GM21367 (cell line): ENCODE results near the gene LDB3.
"Not testable (repeated sequence)": the region's sequence is repeated elsewhere in the genome, so short reads cannot be mapped to it uniquely, and the experiment has no call there.

Source experiments
- ATAC-seq: cut with Tn5 transposase; IDR thresholded peaks from one replicate; pipeline ENCODE4 v1.9.1; 2021; ENCODE audit not compliant: unreplicated experiment

The LDB3 gene

DNA sequence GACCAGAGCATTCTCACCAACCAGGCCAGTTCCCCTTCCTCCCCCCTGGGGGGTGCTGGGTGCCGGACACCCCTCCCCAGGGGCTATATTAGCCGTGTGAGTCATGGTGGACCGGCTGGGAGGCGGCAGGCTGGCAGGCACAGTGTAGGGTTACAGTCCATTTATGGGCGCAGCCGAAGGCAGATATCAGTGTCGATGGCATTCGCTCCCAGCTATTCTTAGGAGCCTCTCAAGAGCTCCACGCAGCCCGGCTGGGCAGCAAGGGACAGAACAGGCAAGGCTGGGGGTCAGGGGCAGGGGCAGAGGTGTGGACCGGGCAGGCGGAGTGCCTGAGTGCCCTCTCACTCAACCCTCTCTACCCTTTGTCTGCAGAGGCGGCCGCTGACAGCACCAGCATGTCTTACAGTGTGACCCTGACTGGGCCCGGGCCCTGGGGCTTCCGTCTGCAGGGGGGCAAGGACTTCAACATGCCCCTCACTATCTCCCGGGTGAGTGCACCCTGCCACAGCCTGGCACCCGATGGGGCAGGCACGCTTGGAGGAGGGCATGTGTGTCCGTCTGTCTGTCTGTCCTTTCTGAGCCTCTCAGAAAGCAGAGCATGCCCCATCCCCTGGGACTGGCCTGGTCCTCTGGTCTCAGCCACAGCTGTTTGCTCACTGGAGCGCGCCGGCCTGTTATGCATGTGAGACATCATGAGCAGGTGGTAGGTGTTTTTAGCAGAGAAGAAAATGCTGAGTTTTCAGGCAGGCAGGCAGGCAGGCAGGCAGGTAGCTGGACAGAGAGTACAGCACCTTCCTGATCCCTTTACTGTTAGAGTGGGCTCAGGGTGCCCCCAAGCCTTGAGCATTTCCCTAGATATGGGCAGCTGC, at the start of gene LDB3:
Gene LDB3 (plus strand): TSS at position 215 of the 869 bp plus-strand sequence. CDS start 181 bp downstream, at position 396.
- no peak for ATAC-seq

- ATAC-seq: no peak
Measured at GRCh38 chr10:86628311-86628710, 40.0 kb upstream of the LDB3 start.

- no peak for ATAC-seq
Measured at GRCh38 chr10:86630079-86630478, 38.2 kb upstream of the LDB3 start.

DNA sequence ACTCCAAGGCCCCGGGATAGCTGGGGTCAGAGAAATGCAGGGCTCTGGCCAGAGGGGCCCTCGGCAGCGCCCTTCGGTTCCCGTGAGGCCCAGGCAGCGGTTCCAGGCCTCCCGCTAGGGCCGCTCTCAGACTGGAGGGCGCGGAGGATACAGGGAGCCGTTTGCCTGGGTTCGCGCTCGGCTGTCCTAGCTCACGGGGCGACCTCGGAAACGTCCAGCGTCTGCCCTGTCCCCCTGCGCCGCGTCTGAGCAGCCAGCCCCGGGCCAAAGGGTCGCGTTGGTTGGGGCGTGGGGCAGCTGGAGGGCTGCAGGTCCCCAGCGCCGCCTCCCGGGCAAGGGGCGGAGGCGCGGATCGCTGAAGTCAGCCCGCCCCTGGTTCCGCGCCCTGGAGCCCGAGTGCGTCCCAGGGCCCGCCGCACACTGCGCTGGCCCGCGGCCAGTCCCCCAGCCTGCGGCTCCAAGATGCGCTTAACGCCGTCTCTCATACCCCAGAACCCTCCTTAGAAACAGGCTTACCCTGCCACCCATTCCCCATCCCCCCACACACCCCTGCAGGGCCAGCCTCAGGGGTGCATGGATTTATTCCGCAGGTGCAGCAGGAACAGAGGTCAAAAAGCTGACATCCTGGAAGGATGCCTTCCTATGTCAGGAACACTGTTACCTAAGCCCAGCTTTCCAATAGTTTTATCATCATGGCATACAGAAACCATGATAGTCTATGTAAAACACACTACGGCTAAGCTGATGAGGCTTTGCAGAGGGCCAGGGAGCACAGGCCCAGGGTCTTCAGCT, 36.1 kb upstream of the LDB3 start:
- no peak for ATAC-seq

DNA sequence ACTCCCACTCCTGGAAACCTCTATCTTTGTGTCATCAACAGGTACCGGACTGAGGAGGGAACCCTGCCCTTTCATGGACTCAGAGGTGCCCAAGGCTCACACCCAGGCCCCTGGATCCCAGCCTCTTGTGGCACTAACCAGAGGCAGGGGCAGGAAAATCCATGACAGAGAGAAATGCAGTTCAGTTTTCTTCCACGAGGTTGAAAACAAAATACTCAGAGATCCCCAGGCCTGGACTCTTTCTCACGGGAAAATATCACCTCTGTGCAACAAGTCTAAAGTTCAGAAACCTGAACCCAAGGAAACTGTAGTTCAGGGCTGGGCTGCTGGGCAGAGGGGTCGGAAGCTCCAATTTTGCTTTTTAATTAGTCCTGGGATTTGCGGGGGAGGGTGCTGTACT, 35.4 kb upstream of the LDB3 start:
- no peak for ATAC-seq

DNA sequence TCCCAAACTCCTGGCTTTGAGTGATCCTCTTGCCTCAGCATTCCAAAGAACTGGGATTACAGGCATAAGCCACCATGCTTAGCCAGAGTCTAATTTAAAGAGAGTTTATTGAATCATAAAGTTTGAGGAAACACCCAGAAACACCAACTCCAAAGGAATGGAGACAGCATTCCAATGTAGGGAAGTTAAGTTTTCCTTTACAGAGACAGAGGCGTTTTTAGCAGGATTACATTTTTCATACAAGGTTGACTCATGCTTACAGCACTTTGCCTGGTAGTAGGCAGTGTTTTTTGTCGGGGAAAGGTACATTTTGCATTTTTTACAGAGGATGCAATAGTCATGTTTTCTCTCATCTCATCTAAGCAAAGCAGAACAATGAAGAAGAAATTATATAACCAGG, 32.9 kb upstream of the LDB3 start:
- no peak for ATAC-seq

- ATAC-seq: no peak
Measured at GRCh38 chr10:86636311-86636710, 32.0 kb upstream of the LDB3 start.

DNA sequence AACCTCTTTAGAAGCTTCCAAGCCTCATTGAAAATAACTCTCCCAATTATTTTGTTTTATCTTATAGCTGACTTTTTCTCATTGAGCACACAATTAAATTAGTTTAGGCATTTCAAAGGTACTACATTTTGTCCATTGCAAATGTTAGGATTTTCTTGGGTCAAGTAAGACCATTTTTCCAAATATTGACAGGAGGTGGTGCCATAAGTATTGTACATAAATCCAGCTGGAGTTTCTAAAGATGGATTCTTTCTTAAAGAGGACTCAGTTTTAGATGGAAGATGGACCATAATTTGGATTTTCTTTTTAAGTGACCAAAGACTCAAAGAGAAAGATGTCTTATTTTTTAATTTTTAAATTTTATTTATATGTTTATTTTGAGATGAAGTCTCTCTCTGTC, 26.3 kb upstream of the LDB3 start:
- no peak for ATAC-seq

- no peak for ATAC-seq
Measured at GRCh38 chr10:86642499-86642898, 25.8 kb upstream of the LDB3 start.

GRCh38 chr10:86644152-86644793, 24.0 kb upstream of the LDB3 start:
- no peak for ATAC-seq

DNA sequence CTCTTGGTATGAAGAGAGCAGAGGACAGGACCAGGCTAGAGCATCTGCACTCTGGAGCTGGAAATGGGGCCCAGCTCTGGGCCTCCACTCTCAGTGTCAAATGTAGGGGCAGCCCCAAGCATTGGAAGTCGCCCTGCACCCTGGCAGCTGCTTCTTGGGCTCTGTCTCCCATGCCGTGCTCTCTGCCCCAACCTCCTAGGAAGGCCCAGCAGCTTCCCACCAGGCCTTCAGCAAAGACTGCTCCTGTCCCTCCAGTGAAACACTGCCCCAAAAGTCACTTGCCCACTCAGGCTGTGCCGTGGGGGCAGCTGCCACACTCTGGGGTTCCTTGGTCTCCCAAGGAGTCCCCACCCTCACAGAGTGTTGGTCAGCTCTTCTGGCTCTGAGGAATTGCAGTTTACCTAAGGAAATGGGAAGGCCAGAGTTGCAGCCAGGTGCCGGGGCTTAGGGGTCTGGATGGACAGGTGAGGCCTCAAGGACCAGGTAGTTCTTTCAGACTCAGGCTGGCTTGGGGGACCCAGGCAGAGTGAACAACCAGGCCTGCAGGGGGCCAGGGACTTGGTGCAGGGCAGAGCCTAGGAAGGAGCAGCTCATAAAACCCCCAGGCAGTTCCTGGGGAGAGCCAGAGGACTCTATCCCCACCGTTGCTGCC, 23.4 kb upstream of the LDB3 start:
- ATAC-seq: no peak

- ATAC-seq: not testable (repeated sequence)
Measured at GRCh38 chr10:86645621-86646165, 22.6 kb upstream of the LDB3 start.

GRCh38 chr10:86646532-86646931, 21.8 kb upstream of the LDB3 start:
- no peak for ATAC-seq

DNA sequence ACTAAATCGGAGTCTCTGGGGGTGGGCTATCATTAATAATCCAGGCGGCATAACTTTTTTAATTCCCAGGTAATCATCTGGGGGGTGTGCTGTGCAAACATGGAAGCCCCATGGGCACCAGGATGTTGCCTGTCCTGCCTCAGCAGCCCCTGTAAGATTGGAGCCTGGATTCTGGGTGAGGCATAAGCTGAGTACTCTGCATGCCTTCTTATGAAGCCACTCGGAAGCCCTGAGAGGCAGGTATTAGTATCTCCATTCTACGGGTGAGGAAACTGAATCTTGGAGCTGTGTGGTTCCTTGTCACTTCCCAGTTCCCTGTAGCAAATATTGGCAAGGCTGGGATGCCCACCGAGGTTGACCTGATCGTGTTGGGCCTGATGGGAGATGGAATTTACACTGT, 21.4 kb upstream of the LDB3 start:
- ATAC-seq: no peak

- no peak for ATAC-seq
Measured at GRCh38 chr10:86647773-86648703, 20.3 kb upstream of the LDB3 start.

- ATAC-seq: no peak
Measured at GRCh38 chr10:86648704-86649427, 19.4 kb upstream of the LDB3 start.

DNA sequence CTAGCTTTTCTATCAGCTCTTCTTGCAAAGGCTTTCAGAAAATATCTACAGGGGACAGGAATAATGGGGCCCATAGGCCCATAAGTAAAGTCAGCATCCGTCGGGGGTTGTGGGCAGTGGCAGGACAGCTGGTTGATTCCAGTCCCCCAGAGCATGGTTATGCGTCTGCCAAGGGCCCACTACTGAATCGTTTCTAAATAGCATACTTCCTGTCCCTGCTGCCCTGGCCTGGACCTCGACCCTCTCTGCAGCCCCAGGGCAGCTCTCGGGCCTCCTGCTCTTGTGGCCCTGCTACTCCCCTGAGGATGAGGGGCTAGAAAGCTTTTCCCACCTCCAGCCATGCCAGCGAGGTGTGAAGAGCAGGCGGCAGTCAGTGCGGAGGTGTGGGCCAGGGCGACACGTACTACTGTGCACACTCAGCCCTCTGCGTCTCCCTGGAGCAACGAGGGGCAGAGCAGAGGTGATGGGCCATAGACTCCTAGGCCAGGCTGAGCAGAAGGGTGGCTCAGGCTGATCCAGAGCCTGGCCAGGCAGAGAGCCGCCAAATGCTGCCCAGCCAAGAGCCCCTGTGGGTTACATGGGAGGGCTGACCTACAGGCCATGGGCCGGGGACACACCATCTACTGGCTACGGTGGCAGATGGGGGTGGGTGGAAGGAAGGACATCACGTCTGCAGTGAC, 18.7 kb upstream of the LDB3 start:
- ATAC-seq: no peak

GRCh38 chr10:86650151-86650550, 18.2 kb upstream of the LDB3 start:
- no peak for ATAC-seq
